ENCODE results near the gene TMEM184A.
"Not testable (repeated sequence)": the region's sequence is repeated elsewhere in the genome, so short reads cannot be mapped to it uniquely, and the experiment has no call there.

Gene TMEM184A

GRCh38 chr7:1588978-1589377, 33.0 kb upstream of the TMEM184A start:
- DNase-seq, result no peak

GRCh38 chr7:1587738-1588137, 31.7 kb upstream of the TMEM184A start:
- no peak for DNase-seq

GRCh38 chr7:1586827-1587705, 31.1 kb upstream of the TMEM184A start:
- DNase-seq, result no peak

GRCh38 chr7:1586126-1586826, 30.3 kb upstream of the TMEM184A start:
- DNase-seq, result no peak

- DNase-seq, result no peak
These were observed 29.4 kb upstream of the TMEM184A start for GRCh38 chr7:1585142-1585981.

DNA sequence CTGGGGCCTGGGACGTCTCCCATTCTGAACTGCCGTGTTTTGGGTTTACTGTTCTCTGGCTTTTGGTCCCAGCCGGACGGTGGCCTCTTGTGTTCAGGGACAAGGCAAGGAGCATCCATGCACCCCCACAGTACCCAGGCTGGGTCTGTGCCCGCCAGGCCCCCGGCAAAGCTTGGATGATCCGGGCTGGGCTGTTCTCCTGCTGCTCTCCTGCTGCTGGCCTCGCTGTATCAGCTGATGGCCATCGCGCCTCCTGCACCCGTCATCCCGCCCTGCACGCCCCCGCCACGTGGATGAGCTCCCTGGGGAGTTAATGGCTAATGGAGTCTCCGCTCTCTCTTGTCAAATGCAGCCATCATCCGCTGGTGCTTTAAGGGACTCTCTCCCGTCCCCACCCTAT, 28.7 kb upstream of the TMEM184A start:
- DNase-seq, result no peak

- not testable (repeated sequence) for DNase-seq
These were observed 27.4 kb upstream of the TMEM184A start for GRCh38 chr7:1583241-1583930.

DNA sequence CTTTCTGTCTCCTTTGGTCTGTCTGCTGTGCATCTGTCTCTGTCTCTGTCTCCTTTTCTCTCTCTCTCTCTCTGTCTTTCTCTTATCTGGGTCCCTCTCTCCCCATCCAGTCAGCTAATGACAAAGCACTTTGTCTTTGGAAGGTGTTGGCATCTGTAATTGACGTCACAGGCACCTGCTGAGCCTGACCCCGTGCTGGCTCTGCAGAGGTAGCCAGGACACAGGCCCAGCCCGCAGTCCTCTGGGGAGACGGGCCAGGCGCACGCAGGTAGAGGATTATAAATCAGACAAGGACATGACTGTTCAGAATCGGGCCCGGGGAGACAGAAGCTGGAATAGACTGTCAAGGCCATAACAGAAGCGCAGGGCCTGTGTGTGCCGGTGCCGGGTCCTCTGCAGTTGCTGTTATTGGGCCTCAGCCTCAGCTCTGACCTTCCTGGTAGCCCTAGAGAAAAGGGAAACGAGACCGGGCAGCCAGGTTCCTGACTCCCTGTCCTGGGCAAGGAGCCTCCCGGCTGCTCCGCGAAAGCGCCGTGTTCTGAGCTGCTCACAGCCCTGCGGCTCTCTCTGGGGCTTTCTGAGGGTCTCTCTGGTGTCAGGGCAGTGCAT, 24.5 kb upstream of the TMEM184A start:
- DNase-seq, result no peak

DNA sequence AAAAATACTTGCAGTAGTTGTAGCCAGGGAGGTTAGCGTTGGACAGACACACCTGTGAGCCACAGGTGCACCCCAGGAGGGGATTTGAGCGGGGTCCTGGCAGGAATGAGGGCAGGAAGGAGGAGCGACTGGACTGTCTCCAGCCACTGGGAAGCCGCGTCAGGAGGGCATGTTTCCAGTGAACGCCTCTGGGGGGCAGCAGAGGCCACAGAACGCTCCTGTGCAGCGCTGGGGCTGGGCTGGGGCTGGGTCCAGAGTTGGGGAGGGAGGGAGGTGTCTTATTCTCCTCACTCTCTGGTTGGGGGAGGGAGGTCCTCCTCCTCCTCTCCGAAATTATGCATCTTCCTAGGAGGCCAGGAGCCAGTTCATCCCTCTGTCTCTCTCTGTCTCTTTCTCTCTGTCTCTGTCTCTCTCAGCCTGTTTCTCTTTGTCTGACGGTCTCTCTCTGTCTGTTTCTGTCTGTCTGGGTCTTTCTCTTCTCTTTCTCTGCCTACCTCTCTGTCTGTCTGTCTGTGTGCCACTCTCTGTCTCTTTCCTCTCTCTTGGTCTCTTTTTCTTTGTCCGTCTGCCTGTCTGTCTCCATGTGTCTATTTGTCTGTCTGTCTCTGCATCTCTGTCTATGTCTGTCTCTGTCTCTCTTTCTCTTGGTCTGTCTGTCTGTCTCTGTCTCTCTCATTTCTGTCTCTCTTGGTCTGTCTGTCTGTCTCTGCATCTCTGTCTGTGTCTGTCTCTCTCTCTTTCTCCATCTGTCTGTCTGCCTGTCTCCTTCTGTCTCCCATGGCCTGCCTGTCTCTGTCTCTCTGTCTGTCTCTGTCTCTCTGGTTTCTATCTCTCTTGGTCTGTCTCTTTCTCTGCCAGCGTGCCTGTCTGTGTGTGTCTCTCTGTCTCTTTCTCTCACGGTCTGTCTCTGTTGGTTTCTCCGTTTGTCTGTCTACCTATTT, 23.7 kb upstream of the TMEM184A start:
- peak; percentile 65 for DNase-seq

GRCh38 chr7:1578513-1578912, 22.5 kb upstream of the TMEM184A start:
- DNase-seq, result no peak

- no peak for DNase-seq
These were observed 20.7 kb upstream of the TMEM184A start for GRCh38 chr7:1576521-1577253.

- no peak for DNase-seq
These were observed 19.8 kb upstream of the TMEM184A start for GRCh38 chr7:1575809-1576208.

DNA sequence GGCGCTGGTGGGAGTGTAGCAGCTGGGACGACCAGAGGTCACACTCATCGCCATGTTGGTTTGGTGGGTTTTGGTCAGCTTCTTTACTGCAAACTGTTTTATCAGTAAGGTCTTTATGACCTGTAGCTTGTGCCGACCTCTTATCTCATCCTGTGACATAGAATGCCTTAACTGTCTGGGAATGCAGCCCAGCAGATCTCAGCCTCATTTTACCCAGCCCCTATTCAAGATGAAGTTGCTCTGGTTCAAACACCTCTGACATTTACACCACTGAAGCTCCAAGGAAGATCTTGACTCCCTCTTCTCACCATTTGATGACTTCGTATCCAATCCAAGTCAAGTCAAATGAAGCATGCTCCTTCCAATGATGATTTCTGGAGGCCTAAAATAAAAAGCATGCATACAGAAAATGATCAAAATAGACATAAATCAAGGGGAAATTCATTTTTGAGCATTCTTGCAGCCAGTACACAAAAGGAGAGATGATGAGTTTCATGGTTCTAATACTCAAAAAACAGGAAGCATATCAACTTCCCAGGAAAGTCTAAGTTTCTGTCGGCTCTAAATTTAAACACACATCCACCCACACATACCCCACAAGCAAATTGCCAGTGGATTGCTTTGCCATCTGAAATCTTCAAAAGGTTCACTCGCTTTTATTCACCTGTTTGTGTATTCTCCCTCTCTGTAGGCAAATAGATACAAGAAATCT, 16.3 kb upstream of the TMEM184A start:
- no peak for DNase-seq

GRCh38 chr7:1569833-1570632, 14.0 kb upstream of the TMEM184A start, which contains the start of gene PSMG3:
PSMG3 (minus strand) TSS chr7:1570032; CDS start chr7:1569339, 693 bp downstream.
- peak; percentile 92 for DNase-seq

DNA sequence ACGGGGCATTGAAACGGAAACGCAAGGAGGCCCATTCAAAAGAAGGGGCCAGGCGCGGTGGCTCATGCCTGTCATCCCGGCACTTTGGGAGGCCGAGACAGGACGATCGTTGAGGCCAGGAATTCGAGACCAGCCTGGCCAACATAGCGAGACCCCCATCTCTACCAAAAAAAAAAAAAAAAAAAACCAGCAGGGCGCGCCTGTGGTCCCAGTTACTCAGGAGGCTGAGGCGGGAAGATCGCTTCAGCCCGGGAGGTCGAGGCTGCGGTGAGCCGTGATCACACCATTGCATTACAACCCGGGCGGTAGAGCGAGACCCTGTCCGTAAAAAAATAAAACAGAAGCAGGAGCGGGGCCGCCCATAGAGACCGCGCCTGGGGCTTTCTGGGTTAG, 13.4 kb upstream of the TMEM184A start:
- peak; percentile 17 for DNase-seq

- DNase-seq, result peak; percentile 24
These were observed 13.0 kb upstream of the TMEM184A start for GRCh38 chr7:1569016-1569415.

- no peak for DNase-seq
These were observed 12.0 kb upstream of the TMEM184A start for GRCh38 chr7:1567896-1568510.

Data from stimulated activated CD4-positive, alpha-beta T cell treated with anti-CD3 and anti-CD28 coated beads, Interleukin-1b, Interleukin-23, amount 100 ng/mL, for 48 hours (primary cell).